AG09319 (cell line): ENCODE results near the gene EEF1G.
"Not testable (repeated sequence)": the region's sequence is repeated elsewhere in the genome, so short reads cannot be mapped to it uniquely, and the experiment has no call there.

Source experiments
- DNase-seq: peaks from one replicate; pipeline ENCODE4 v3.0.0-alpha.2; 2010; ENCODE audit warnings: low read depth; ENCODE audit errors: extremely low read depth
- TF ChIP-seq, protein P1 (sequence below): IDR thresholded peaks from 2 replicates; pipeline ENCODE4 v1.5.1; 2011; ENCODE audit warnings: low read depth, mild to moderate bottlenecking, inconsistent platforms, low read length, moderate library complexity

The EEF1G gene

DNA sequence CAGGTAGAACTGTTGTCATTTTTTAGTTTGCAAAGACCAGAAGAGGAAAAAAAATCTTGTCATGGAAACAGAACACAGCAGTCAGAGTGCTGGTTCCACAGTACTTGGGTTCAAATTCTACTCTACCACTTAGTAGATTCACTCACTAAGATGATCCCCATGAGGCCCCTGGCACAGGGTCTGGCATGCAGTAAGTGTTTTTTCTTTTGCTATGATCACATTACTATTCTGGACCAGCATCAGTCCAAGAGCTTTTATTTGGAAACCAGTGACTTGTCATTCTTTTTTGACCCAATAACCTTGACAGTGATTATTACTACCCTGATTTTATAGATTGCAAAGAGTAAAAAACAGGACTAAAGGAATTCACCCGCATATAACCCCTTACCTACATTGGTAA, 4.1 kb downstream of the EEF1G start:
- TF ChIP-seq, protein P1, sequence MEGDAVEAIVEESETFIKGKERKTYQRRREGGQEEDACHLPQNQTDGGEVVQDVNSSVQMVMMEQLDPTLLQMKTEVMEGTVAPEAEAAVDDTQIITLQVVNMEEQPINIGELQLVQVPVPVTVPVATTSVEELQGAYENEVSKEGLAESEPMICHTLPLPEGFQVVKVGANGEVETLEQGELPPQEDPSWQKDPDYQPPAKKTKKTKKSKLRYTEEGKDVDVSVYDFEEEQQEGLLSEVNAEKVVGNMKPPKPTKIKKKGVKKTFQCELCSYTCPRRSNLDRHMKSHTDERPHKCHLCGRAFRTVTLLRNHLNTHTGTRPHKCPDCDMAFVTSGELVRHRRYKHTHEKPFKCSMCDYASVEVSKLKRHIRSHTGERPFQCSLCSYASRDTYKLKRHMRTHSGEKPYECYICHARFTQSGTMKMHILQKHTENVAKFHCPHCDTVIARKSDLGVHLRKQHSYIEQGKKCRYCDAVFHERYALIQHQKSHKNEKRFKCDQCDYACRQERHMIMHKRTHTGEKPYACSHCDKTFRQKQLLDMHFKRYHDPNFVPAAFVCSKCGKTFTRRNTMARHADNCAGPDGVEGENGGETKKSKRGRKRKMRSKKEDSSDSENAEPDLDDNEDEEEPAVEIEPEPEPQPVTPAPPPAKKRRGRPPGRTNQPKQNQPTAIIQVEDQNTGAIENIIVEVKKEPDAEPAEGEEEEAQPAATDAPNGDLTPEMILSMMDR, result no peak
- DNase-seq, result no peak

DNA sequence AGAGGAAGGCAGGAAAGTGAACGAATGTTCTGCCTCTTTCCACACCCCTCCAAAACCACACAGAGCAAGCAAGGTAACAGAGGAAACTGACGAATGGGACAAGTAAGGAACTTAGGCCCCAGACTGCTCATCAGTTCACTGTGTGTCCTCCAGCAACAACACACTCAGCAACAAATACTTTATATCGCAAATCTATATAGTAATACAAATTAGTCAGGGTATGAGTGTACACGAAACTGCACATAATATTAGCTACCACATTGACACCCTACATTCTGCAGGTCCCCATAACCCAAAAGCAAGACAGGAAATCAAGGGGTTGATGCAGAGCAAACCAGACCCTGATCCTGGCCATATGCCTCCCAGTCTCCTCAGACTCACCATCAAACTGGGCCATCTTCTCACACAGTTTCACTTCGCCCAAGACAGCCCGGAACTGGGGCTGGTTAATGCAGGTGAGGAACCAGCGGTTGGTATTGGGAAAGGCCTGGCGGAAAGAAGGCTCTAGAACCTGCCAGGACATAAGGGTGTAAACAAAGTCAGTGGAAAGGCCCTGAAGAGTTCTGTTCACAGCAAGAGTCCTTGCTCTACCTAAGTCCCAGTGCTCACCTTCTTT, 6.6 kb downstream of the EEF1G start:
- DNase-seq, result no peak
- TF ChIP-seq, protein P1, result no peak

DNA sequence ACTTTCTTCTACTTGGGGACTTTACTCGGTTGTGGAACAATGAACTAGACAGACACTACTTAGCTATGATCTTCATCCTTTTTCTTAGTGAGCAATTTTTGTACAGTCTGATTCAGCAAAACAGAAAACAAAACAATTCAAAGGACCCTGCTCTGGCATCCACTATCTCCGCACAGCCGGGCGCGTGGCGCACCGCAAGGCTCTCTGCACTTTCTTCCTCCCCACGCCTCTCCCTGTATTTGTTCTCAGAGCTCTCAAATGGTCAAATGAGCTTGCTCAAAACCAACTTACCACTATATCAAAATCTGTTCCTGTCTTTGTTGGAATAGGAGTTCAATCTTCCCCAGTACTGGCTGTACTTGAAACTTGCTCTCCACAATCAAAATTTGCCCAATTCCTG, 7.4 kb downstream of the EEF1G start:
- TF ChIP-seq, protein P1, result no peak

DNA sequence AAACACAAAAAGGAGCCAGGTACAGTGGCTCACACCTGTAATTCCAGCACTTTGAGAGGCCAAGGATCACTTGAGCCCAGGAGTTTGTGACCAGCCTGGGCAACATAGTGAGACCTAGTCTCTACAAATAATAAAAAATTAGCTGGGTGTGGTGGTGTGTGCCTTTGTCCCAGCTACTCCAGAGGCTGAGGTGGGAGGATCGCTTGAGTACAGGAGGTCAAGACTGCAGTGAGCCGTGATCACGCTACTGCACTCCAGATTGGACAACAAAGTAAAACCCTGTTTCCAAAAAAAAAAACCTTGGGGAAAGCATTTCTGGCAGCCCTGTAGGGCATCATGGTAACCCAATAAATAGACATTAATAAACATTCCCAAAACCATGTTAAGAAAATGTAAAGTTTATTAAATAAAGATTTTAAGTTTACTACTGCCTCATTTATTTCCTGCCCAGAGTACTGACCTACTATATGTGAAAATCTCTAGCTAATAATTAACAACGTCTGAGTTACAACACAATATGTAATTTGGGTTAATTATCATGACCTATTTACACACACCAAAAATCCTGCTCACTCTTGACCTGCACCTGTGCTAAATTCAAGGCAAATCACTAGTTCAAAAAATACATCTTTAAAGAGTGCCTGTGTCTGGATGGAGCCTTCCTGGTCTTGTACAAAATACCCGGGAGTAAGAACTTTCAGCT, 8.4 kb downstream of the EEF1G start:
- TF ChIP-seq, protein P1, result no peak

More for the DNA sequence above, 7.4 kb downstream of the EEF1G start:
- no peak for DNase-seq

DNA sequence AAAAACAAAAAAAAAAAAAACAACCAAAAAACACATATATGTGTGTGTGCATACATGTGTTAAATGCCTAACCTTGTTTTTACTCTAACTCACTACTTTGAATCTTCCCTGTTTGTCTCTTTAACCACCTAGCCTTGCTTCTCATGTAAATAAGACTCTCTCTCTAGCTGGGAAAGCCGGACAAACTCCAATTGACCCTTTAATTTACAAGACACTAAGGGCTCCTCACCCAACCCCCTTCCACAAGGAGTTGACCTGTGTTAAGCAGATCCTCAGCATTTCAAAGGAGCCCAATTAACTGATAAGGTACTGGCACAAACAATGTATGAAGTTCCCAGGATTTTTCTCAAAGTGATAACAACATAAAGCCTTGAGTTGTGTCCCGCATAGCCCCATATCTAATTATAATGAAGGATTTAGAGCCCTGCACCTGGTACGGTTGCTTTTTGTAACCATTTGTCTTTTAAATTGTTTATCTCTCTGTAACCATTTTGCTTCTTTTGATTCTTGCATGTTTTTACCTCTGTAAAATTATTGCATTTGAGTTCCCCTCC, 11.9 kb downstream of the EEF1G start:
- not testable (repeated sequence) for DNase-seq

More for the DNA sequence above, 8.4 kb downstream of the EEF1G start:
- no peak for DNase-seq

DNA sequence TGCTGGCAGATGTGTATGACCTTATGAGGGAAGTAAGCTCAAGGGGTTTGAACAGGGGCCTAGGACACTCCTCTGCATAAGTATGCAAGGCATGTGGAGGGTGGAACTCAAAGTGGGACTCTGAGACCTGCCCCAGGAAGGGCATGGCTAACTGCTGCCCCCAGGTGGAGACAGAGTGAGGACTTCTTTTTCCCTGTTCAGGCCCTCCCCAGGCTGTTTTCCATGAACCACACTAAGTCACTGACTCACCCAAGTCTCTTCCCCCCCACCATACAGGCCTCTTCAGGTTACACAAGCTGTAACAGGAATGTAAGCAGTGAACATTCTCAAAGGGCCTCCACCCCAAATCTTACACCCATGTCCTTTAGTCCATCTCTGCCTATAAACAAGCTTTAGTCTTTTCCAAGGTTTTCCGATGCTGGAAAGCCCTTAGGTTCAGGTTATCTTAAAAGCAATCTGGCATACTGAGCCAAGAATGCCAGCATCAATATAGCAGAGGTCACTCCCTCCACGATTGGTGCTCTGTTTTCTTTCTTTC, 13.1 kb downstream of the EEF1G start:
- TF ChIP-seq, protein P1, result peak; percentile 95
- DNase-seq, result peak; percentile 95

DNA sequence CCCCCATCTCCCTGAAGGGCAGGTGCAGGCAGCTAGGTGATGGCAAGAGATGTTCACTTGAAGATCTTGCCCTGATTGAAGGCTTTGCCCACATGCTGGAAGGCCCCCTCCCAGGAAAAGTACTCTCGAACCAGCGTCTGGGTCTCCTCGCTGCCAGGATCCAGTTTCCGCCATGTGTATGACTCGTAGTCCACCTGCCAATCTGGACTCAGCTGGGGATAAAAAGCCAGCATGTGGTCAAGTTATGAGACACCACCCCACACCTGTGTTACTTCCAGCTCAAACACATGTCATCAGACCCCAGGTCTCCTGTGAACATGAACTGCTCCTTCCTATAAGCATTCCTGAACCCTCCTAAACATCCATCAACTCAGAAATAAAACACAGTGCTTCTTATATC, 14.1 kb downstream of the EEF1G start:
- not testable (repeated sequence) for DNase-seq

DNA sequence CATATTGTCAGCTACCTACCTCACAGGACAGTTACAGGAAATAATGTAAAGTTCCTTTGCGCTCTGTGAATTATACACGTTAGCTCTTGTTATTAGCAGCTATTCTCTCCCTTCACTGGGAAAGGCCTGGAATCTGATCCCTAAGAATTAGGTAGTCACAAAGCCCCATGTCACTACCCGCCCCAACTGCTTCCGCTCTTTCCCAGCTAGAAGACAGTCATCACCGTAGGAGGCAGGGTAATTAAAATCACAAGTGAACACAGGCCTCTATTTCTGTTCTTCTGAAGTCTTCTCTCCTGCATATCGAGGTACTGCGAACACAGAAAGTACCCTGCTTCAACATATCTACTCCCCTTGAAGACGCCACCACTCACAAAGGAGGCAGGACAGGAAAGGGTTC, 14.5 kb downstream of the EEF1G start:
- DNase-seq, result no peak
- TF ChIP-seq, protein P1, result no peak
